A549 (cell line): Measurements from ENCODE around the gene ESYT1. TPM values are rescaled to one million over a fixed set of nuclear protein-coding genes. Genes with fewer than 3 reads are reported as not detected.
"Not testable (repeated sequence)": the region's sequence is repeated elsewhere in the genome, so short reads cannot be mapped to it uniquely, and the experiment has no call there.

Experiments
- ATAC-seq, 2 experiments: fragments of 200-7000 bp in 1 of 2; fragments of >200 bp in 1 of 2; cut with Nextera tagmentation in 1 of 2; cut with Tn5 transposase in 1 of 2; 3 replicates each; pipeline versions ENCODE4 v1.8.0 to v1.9.1; 2018 to 2020; ENCODE audit warnings: mild to moderate bottlenecking in 1 of 2, moderate library complexity in 1 of 2
- CTCF ChIA-PET: fragments of 300-600 bp; sonication (Branson Sonifier 250); formaldehyde crosslinking; extraction: SDS; loops from one replicate; lab custom pipeline; 2021; ENCODE audit warnings: antibody characterized with exemption, inconsistent platforms; lab: Yijun Ruan, JAX
- POLR2A ChIA-PET: fragments of 350-600 bp; formaldehyde crosslinking; extraction: SDS; loops from one replicate; lab custom pipeline; 2021; ENCODE audit warnings: antibody characterized with exemption, inconsistent platforms; lab: Yijun Ruan, JAX
- DNase-seq, 2 experiments: peaks; one replicate each; pipeline versions ENCODE4 v3.0.0 to v3.0.0-alpha.2; 2011 to 2016; ENCODE audit warnings: low read depth in 1 of 2, low spot score in 1 of 2
- FAIRE-seq: peaks from 2 replicates; lab custom pipeline; 2011; peaks lifted over from hg19 to GRCh38; lab: Jason Lieb, UNC
- H3K27ac ChIP-seq, 2 experiments: fragments of >200 bp; sonication (Bioruptor Twin); formaldehyde crosslinking; 3 replicates each; pipeline ENCODE4 v1.5.1; 2016 to 2017
- H3K4me1 ChIP-seq: fragments of >200 bp; sonication (Bioruptor Twin); formaldehyde crosslinking; 3 replicates; pipeline ENCODE4 v1.6.1; 2016
- H3K4me2 ChIP-seq: fragments of >200 bp; sonication (Bioruptor Twin); formaldehyde crosslinking; 3 replicates; pipeline ENCODE4 v1.6.1; 2016
- H3K4me3 ChIP-seq: fragments of >200 bp; sonication (Bioruptor Twin); formaldehyde crosslinking; 3 replicates; pipeline ENCODE4 v1.5.1; 2016
- H3K9me3 ChIP-seq: fragments of >200 bp; sonication (Bioruptor Twin); formaldehyde crosslinking; 3 replicates; pipeline ENCODE4 v1.6.1; 2016
- BHLHE40 ChIP-seq: IDR thresholded peaks from 2 replicates; pipeline ENCODE4 v1.6.1; 2012; ENCODE audit warnings: low read depth, low read length, inconsistent platforms
- CBX8 ChIP-seq: fragments of 200-600 bp; sonication (generic); IDR thresholded peaks from 2 replicates; pipeline ENCODE4 v1.6.1; 2016
- CHD2 ChIP-seq: fragments of 150-350 bp; IDR thresholded peaks from 2 replicates; pipeline ENCODE4 v1.6.1; 2014; ENCODE audit warnings: low read length; ENCODE audit not compliant: partially characterized antibody
- EHF ChIP-seq: fragments of 250-450 bp; sonication (Bioruptor Pico); IDR thresholded peaks from 2 replicates; pipeline ENCODE4 v1.5.0; 2020; ENCODE audit warnings: mild to moderate bottlenecking
- ESRRA ChIP-seq: fragments of 150-350 bp; IDR thresholded peaks from 2 replicates; pipeline ENCODE4 v1.6.1; 2014; ENCODE audit warnings: mild to moderate bottlenecking, low read length, borderline replicate concordance
- FOSB ChIP-seq: fragments of 250-450 bp; sonication (Bioruptor Pico); IDR thresholded peaks from 2 replicates; pipeline ENCODE4 v1.5.0; 2020; ENCODE audit warnings: mild to moderate bottlenecking, moderate library complexity
- HOXA7 ChIP-seq: fragments of 250-450 bp; sonication (Bioruptor Pico); IDR thresholded peaks from 2 replicates; pipeline ENCODE4 v1.5.0; 2020; ENCODE audit warnings: mild to moderate bottlenecking, moderate library complexity
- KDM1A ChIP-seq: fragments of 200-600 bp; sonication (generic); IDR thresholded peaks from 2 replicates; pipeline ENCODE4 v1.6.1; 2016; ENCODE audit warnings: low read depth, mild to moderate bottlenecking
- NPAS2 ChIP-seq: fragments of 250-450 bp; sonication (Bioruptor Pico); IDR thresholded peaks from 2 replicates; pipeline ENCODE4 v1.8.0; 2022; ENCODE audit warnings: mild to moderate bottlenecking, moderate library complexity, borderline replicate concordance
- NR3C1 ChIP-seq: fragments of >200 bp; sonication (Bioruptor Twin); formaldehyde crosslinking; IDR thresholded peaks from 3 replicates; pipeline ENCODE4 v1.6.1; 2017
- PHF8 ChIP-seq: fragments of 200-600 bp; sonication (generic); IDR thresholded peaks from 2 replicates; pipeline ENCODE4 v1.6.1; 2016; ENCODE audit warnings: low read depth, mild to moderate bottlenecking, antibody characterized with exemption, moderate library complexity, borderline replicate concordance
- POLR2A ChIP-seq: IDR thresholded peaks from 2 replicates; pipeline ENCODE4 v1.6.1; 2012; ENCODE audit warnings: mild to moderate bottlenecking, low read length
- POLR2AphosphoS2 ChIP-seq: conservative IDR thresholded peaks from 2 replicates; pipeline ENCODE4 v1.6.1; 2012; ENCODE audit warnings: low read length, improper control_type of control experiment, inconsistent platforms
- RAD21 ChIP-seq, 2 experiments: fragments of >200 bp in 1 of 2; sonication (Bioruptor Twin) in 1 of 2; formaldehyde crosslinking in 1 of 2; IDR thresholded peaks in 1 of 2; conservative IDR thresholded peaks in 1 of 2; 2 replicates in 1 of 2; 3 replicates in 1 of 2; pipeline ENCODE4 v1.6.1; 2012 to 2018; ENCODE audit warnings: inconsistent platforms in 1 of 2
- RARB ChIP-seq: fragments of 250-450 bp; sonication (Bioruptor Pico); IDR thresholded peaks from 2 replicates; pipeline ENCODE4 v1.8.0; 2021; ENCODE audit warnings: mild to moderate bottlenecking, moderate library complexity
- TFCP2L1 ChIP-seq: fragments of 250-450 bp; sonication (Bioruptor Pico); IDR thresholded peaks from 2 replicates; pipeline ENCODE4 v1.5.0; 2021; ENCODE audit warnings: mild to moderate bottlenecking
- ZC3H11A ChIP-seq: fragments of 450-650 bp; IDR thresholded peaks from 2 replicates; pipeline ENCODE4 v1.6.1; 2014; ENCODE audit warnings: antibody characterized with exemption, mild to moderate bottlenecking
- WGBS: methylation state at CpG from one replicate; pipeline ENCODE4 v1.1.6; 2017; ENCODE audit errors: missing lambda C conversion rate; 5-methylcytosine and 5-hydroxymethylcytosine counted together
- polyA plus RNA-seq, 4 experiments: library from polyadenylated mRNA; depleted of rRNA in 3 of 4; stranded (reverse); fragments of >200 nt; fragmentation: RNase III in 1 of 4; extraction: RNeasy Plus Mini Kit Qiagen cat#74134 plus additional on column Dnase treatment in 1 of 4; gene quantifications; 2 replicates in 3 of 4; 3 replicates in 1 of 4; pipeline ENCODE4 v1.2.3, GENCODE V29; 2011 to 2017
- TF ChIP-seq, protein P1 (sequence below): fragments of 250-450 bp; sonication (Bioruptor Pico); IDR thresholded peaks from 2 replicates; pipeline ENCODE4 v1.5.0; 2021; ENCODE audit warnings: mild to moderate bottlenecking, moderate library complexity, borderline replicate concordance
- TF ChIP-seq, protein P2 (sequence below): fragments of 200-600 bp; sonication (generic); IDR thresholded peaks from 2 replicates; pipeline ENCODE4 v1.6.1; 2016; ENCODE audit warnings: antibody characterized with exemption, mild to moderate bottlenecking, moderate library complexity
- TF ChIP-seq, protein P3 (sequence below): fragments of >200 bp; sonication (Bioruptor Twin); formaldehyde crosslinking; IDR thresholded peaks from 2 replicates; pipeline ENCODE4 v1.6.1; 2016
- TF ChIP-seq, protein P4 (sequence below): IDR thresholded peaks from 2 replicates; pipeline ENCODE4 v1.6.1; 2012
- TF ChIP-seq, protein P5 (sequence below): IDR thresholded peaks from 2 replicates; pipeline ENCODE4 v1.6.1; 2012; ENCODE audit warnings: low read depth, borderline replicate concordance

ESYT1 gene
- polyA plus RNA-seq, 2 of the 4 experiments (the other 2 are of a cell fraction), result 54.2 to 72.4 TPM

DNA sequence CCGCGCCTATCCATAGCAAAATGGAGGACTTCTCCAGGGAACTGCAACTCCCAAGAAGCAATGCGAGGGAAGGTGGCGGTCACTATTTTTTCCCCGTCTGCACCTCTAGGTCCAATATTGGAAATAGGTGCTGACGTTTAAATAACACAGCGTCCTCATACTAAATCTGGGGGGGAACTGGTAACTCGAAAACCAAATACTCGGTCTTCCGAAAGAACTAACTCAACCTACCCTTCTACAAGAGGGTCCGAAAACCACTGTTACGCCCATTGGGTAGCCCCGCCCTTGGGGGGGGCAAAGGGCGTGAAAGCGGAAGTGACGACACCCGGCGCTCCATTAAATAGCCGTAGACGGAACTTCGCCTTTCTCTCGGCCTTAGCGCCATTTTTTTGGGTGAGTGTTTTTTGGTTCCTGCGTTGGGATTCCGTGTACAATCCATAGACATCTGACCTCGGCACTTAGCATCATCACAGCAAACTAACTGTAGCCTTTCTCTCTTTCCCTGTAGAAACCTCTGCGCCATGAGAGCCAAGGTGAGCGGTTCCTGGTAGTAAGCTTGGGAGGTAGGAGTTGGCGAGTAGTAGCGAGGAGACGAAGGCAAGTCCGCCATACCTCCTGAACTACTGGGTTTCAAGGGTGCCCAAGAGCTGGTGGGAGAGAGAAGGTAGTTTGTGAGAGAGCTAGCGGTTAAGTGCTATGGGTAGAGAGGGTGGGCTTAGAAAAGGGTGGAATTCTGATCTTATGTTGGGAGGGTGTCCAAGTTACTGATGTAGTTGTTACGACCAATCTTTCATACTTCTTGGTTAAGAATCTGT lies 11.6 kb upstream of the ESYT1 start, which contains the start of gene RPL41 (continued):
- TF ChIP-seq ZC3H11A (no peak), ESRRA (no peak), PHF8 (peak; percentile 92), CBX8 (no peak), NR3C1 (no peak), HOXA7 (CRISPR knock-in tag) (peak; percentile 76), FOSB (CRISPR knock-in tag) (peak; percentile 85)
- TF ChIP-seq, protein P1, sequence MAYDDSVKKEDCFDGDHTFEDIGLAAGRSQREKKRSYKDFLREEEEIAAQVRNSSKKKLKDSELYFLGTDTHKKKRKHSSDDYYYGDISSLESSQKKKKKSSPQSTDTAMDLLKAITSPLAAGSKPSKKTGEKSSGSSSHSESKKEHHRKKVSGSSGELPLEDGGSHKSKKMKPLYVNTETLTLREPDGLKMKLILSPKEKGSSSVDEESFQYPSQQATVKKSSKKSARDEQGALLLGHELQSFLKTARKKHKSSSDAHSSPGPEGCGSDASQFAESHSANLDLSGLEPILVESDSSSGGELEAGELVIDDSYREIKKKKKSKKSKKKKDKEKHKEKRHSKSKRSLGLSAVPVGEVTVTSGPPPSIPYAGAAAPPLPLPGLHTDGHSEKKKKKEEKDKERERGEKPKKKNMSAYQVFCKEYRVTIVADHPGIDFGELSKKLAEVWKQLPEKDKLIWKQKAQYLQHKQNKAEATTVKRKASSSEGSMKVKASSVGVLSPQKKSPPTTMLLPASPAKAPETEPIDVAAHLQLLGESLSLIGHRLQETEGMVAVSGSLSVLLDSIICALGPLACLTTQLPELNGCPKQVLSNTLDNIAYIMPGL, result 0 out of 2 replicates have a peak, but pooled peaks have one; percentile 41

DNA sequence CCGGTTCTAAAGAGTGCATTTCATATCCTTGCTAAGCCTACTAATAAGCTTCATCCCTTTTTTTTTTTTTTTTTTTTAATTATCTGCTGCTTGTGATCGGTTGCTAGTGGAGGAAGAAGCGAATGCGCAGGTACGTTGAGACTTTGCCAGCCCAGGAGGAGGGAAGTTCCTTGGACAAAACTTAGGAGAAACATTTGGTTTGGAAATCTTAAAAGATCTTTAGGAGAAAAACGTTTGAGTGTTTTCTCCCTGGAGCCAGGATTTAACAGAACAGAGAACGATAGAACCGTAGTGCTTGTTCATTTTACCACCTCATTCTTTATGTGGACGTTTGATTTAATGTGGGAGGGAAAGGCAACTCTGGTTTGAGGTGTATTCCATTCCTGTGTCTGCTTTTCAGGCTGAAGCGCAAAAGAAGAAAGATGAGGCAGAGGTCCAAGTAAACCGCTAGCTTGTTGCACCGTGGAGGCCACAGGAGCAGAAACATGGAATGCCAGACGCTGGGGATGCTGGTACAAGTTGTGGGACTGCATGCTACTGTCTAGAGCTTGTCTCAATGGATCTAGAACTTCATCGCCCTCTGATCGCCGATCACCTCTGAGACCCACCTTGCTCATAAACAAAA lies 10.9 kb upstream of the ESYT1 start:
- peak in 1 of 2 experiments; percentile 31 for DNase-seq
- H3K4me3 ChIP-seq, result peak overlapping the region; percentile 71
- POLR2A ChIA-PET, result interaction anchor here (0.6 to 5.5 kb wide), 12 partner anchors 8 to 399 kb away, joined by 3 to 77 read pairs (median 6); partner anchors contain the start of genes CNPY2, ERBB3, ESYT1 and MYL6
- FAIRE-seq, ATAC-seq, H3K9me3 ChIP-seq: not testable (repeated sequence)
- H3K27ac ChIP-seq, result peak overlapping the region; percentile 90 to 96
- TF ChIP-seq FOSB (CRISPR knock-in tag), result peak; percentile 75
- TF ChIP-seq NPAS2, result 0 out of 2 replicates have a peak, but pooled peaks have one; percentile 17
- peaks cover 20% of the 10 kb centered on the region for H3K4me1 ChIP-seq
- WGBS, result 2% methylated on average over 13 of the region's 16 CpGs
- peak overlapping the region; percentile 70 for H3K4me2 ChIP-seq
- CTCF ChIA-PET, result interaction anchor here (0.5 to 15.7 kb wide), 9 partner anchors 10 to 523 kb away, joined by 3 to 204 read pairs (median 17); partner anchors contain the start of genes ESYT1, PA2G4 and SMARCC2

DNA sequence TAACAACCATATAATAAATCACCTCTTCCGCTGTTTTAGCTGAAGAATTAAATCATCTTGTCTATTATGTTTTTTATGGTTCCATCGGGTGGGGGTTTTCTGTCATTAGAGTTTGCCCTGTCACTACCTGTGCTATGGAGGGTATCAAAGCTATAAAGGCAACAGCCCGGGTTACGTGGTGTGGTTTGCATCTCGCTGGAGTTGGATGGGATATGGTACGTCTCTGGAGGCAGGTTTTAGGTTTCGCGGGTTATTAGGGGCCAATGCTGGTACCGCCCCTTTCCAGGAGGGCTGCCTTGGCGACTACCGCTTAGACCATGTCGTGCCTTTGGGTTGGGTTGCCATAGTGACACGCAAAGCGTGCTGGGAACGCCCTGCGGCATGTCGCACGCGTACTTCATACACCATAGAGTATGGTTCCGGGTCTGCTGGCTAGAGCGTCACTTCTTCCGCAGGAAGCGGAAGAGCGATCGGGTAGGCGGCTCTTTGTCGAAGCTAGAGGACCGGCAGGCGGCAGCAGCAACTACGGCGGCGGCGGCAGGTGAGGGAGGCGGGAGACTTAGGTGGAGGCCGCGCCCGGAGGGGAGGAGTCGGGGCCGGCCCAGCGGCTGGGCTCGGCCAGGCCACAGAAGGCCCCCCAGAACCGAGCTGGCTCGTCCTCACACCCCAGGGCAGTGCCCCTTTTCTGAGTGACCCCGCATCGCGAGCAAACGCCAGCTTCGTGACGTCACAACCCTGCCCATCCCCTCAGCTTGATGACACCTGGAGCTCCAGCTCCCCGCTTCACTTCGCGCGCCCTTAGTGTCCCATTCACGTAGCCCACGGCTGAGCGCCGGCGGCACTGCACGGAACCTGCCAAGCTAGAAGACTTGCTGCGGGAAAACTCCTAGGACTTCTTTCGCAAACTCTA lies 10.0 kb upstream of the ESYT1 start, which contains the start of gene ZC3H10:
ZC3H10 (plus strand) TSS at position 489 of the 910 bp plus-strand sequence. CDS start 2,297 bp downstream, outside the sequence.
- H3K4me2 ChIP-seq, result peak within 1 kb of the TSS; percentile 95
- H3K4me1 ChIP-seq, result peaks cover 20% of the 10 kb centered on the region
- WGBS, result 3% methylated on average over 61 of the region's 61 CpGs
- DNase-seq, result peak; percentile 97 to 100
- FAIRE-seq, result peak; percentile 49
- POLR2A ChIA-PET, result interaction anchor here (0.5 to 5.5 kb wide), 16 partner anchors 8 to 368 kb away, joined by 3 to 77 read pairs (median 6); partner anchors contain the start of genes CNPY2, DNAJC14, ERBB3 and ESYT1
- H3K4me3 ChIP-seq, result peak within 1 kb of the TSS; percentile 71
- H3K27ac ChIP-seq, result peak within 1 kb of the TSS; percentile 91 to 96
- no peaks in the 10 kb centered on the region for H3K9me3 ChIP-seq
- CTCF ChIA-PET, result interaction anchor here (0.6 to 15.7 kb wide), 33 partner anchors 9 to 519 kb away, joined by 3 to 204 read pairs (median 6); partner anchors contain the start of genes ANKRD52, COQ10A, ESYT1 and MYL6B
- ATAC-seq, result peak; percentile 74 to 82
- TF ChIP-seq TFCP2L1 (CRISPR knock-in tag) (peak; percentile 99), KDM1A (no peak), ZC3H11A (no peak), CHD2 (peak; percentile 77), BHLHE40 (peak; percentile 93), POLR2A (peak; percentile 96), RAD21 (conservative IDR thresholded peaks at IDR 0.05 in 1 of 2, IDR thresholded peaks at IDR 0.05 in 1 of 2) (0 out of 5 replicates have a peak, but pooled peaks of 1 of the 2 experiments have one; percentile 10), EHF (CRISPR knock-in tag) (peak; percentile 93), HOXA7 (CRISPR knock-in tag) (peak; percentile 99), POLR2AphosphoS2 (peak; percentile 100), RARB (CRISPR knock-in tag) (peak; percentile 98)
- TF ChIP-seq, protein P2, sequence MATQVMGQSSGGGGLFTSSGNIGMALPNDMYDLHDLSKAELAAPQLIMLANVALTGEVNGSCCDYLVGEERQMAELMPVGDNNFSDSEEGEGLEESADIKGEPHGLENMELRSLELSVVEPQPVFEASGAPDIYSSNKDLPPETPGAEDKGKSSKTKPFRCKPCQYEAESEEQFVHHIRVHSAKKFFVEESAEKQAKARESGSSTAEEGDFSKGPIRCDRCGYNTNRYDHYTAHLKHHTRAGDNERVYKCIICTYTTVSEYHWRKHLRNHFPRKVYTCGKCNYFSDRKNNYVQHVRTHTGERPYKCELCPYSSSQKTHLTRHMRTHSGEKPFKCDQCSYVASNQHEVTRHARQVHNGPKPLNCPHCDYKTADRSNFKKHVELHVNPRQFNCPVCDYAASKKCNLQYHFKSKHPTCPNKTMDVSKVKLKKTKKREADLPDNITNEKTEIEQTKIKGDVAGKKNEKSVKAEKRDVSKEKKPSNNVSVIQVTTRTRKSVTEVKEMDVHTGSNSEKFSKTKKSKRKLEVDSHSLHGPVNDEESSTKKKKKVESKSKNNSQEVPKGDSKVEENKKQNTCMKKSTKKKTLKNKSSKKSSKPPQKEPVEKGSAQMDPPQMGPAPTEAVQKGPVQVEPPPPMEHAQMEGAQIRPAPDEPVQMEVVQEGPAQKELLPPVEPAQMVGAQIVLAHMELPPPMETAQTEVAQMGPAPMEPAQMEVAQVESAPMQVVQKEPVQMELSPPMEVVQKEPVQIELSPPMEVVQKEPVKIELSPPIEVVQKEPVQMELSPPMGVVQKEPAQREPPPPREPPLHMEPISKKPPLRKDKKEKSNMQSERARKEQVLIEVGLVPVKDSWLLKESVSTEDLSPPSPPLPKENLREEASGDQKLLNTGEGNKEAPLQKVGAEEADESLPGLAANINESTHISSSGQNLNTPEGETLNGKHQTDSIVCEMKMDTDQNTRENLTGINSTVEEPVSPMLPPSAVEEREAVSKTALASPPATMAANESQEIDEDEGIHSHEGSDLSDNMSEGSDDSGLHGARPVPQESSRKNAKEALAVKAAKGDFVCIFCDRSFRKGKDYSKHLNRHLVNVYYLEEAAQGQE, result peak; percentile 42; the same call in 1 of the 2 replicates
- TF ChIP-seq, protein P3, sequence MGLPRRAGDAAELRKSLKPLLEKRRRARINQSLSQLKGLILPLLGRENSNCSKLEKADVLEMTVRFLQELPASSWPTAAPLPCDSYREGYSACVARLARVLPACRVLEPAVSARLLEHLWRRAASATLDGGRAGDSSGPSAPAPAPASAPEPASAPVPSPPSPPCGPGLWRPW, result no peak
- TF ChIP-seq, protein P4, sequence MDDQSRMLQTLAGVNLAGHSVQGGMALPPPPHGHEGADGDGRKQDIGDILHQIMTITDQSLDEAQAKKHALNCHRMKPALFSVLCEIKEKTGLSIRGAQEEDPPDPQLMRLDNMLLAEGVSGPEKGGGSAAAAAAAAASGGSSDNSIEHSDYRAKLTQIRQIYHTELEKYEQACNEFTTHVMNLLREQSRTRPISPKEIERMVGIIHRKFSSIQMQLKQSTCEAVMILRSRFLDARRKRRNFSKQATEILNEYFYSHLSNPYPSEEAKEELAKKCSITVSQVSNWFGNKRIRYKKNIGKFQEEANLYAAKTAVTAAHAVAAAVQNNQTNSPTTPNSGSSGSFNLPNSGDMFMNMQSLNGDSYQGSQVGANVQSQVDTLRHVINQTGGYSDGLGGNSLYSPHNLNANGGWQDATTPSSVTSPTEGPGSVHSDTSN, result peak; percentile 98
- TF ChIP-seq, protein P5, sequence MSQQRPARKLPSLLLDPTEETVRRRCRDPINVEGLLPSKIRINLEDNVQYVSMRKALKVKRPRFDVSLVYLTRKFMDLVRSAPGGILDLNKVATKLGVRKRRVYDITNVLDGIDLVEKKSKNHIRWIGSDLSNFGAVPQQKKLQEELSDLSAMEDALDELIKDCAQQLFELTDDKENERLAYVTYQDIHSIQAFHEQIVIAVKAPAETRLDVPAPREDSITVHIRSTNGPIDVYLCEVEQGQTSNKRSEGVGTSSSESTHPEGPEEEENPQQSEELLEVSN, result peak; percentile 90; the same call in 1 of the 2 replicates
